Activated naive CD4-positive, alpha-beta T cell treated with anti-CD3 and anti-CD28 coated beads, Interleukin-2, amount 10 ng/mL, durations not matched to agents 7 days and 5 days (primary cell): ENCODE results near the gene CFAP92.

ENCODE experiments used
- CTCF ChIA-PET: fragments of 350-600 bp; sonication (Branson Sonifier 250); formaldehyde crosslinking; loops from one replicate; lab custom pipeline; 2021; ENCODE audit warnings: antibody characterized with exemption; lab: Charles Lee
- DNase-seq: peaks from one replicate; pipeline ENCODE4 v3.0.0-alpha.2; 2020
- H3K27ac Mint-ChIP-seq: one replicate; pipeline ENCODE4 v1.8.0; 2021; ENCODE audit warnings: mild to moderate bottlenecking, moderate library complexity, mixed read lengths
- H3K27me3 Mint-ChIP-seq: one replicate; pipeline ENCODE4 v1.8.0; 2021; ENCODE audit warnings: mild to moderate bottlenecking, mixed read lengths
- H3K36me3 Mint-ChIP-seq: one replicate; pipeline ENCODE4 v1.8.0; 2021; ENCODE audit warnings: mixed read lengths
- H3K4me1 Mint-ChIP-seq: one replicate; pipeline ENCODE4 v1.8.0; 2021; ENCODE audit warnings: mixed read lengths
- H3K4me3 Mint-ChIP-seq: one replicate; pipeline ENCODE4 v1.8.0; 2021; ENCODE audit warnings: mild to moderate bottlenecking, moderate library complexity, mixed read lengths
- H3K9me3 Mint-ChIP-seq: one replicate; pipeline ENCODE4 v1.8.0; 2021; ENCODE audit warnings: mixed read lengths

Gene CFAP92

DNA sequence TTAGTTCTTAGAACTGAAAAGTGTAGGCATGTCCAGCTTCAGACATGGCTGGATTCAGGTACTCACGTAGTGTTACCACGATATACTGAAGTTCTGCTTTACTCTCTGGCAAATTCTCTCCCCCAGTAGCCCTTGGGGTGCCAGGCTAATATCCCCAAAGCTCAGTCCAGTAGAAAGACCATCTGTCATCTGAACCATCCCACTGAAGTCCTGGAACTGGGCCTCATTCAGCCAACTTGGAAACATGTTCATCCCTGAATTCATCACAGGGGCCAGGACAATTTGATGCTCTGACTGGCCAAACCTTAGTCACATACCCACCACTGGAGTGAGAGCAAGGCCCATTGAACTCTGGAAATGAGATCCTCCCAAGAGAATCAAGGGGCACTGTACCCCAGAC, 15.4 kb upstream of the CFAP92 start:
- H3K4me1 Mint-ChIP-seq: peaks cover 27% of the 10 kb centered on the region
- no peaks in the 10 kb centered on the region for H3K36me3 Mint-ChIP-seq
- no peak overlapping the region for H3K27ac Mint-ChIP-seq
- no peak for DNase-seq
- CTCF ChIA-PET: interaction anchor here (1.5 to 1.7 kb wide), 2 partner anchors 10 to 18 kb away, joined by 4 to 6 read pairs; no protein-coding TSS in a partner anchor
- no peaks in the 10 kb centered on the region for H3K9me3 Mint-ChIP-seq
- H3K4me3 Mint-ChIP-seq: no peak overlapping the region
- H3K27me3 Mint-ChIP-seq: peaks cover 35% of the 10 kb centered on the region

DNA sequence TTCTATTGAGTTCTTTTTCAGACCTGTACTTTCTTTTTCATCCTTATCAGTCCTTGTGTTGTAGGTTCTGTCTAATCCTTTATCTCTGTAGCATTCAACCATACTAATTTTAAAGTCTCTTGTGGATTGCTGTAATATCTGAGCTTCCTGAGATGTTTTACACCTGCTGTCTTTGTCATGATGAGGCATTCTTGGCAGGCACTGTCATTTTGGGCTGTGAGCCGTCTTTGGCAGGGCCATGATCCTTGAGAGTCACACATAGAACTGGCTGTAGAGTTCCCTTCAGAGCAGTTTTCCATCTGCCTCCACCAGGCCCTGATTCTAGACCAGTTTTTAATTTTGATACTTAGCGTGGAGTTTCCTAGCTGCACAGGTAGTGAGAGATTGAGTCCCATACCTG, 13.9 kb upstream of the CFAP92 start:
- Mint-ChIP-seq H3K36me3 (peaks cover 2% of the 10 kb centered on the region), H3K4me1 (peaks cover 31% of the 10 kb centered on the region), H3K9me3 (no peaks in the 10 kb centered on the region), H3K27ac (no peak overlapping the region), H3K27me3 (peaks cover 50% of the 10 kb centered on the region), H3K4me3 (no peak overlapping the region)
- no peak for DNase-seq
- CTCF ChIA-PET: interaction anchor here (1.0 to 3.5 kb wide), 4 partner anchors 8 to 115 kb away, joined by 3 to 24 read pairs (median 5); no protein-coding TSS in a partner anchor

GRCh38 chr3:129006864-129007263, 13.0 kb upstream of the CFAP92 start:
- Mint-ChIP-seq H3K4me1 (peaks cover 38% of the 10 kb centered on the region), H3K27ac (no peak overlapping the region), H3K9me3 (no peaks in the 10 kb centered on the region), H3K4me3 (no peak overlapping the region), H3K36me3 (peaks cover 2% of the 10 kb centered on the region), H3K27me3 (peaks cover 59% of the 10 kb centered on the region)
- no peak for DNase-seq
- CTCF ChIA-PET: interaction anchor here (0.6 to 3.5 kb wide), 3 partner anchors 10 to 103 kb away, joined by 3 to 24 read pairs (median 3); no protein-coding TSS in a partner anchor

DNA sequence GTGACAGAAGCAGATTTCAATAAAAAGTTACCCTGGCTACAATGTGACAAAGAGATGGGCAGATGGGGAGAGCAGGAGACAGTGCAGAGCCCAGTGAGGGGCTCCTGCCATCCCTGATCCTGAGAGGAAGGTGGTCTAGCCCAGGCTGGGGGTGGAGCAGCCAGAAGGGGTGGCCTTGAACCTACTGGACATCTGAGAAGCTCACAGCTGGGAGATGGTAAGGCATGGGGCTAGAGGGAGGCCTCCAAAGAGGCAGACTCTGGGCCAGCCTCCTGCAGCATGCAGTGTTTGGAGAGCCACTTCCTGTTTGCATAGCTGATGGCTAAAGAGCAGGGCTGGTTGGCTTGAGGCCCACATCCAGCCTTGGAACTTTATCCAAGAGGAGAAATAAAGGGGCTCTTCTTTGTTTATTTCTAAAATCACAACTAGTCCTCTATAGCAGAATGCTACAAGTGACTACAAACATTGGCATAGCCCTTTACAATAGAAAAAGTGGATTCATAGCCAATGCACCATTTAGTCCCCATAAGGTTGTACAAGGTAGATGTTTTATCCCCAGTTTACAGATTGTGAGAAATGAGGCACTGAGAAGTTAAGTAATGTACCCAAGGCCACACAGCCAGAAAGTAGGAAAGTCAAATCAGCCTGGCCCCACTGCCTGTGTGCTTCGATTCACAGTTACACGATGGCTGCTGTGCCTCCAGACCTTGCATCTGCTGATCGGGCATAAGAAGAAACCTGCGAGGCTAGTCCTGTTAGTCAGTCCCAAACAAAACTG, 11.8 kb upstream of the CFAP92 start:
- no peak for DNase-seq
- CTCF ChIA-PET: interaction anchor here (1.0 to 3.5 kb wide), 3 partner anchors 11 to 21 kb away, joined by 3 to 24 read pairs (median 3); no protein-coding TSS in a partner anchor
- Mint-ChIP-seq H3K4me1 (peaks cover 40% of the 10 kb centered on the region), H3K27me3 (peaks cover 71% of the 10 kb centered on the region), H3K9me3 (no peaks in the 10 kb centered on the region), H3K4me3 (no peak overlapping the region), H3K27ac (no peak overlapping the region), H3K36me3 (peaks cover 2% of the 10 kb centered on the region)

GRCh38 chr3:129004639-129005295, 10.9 kb upstream of the CFAP92 start:
- Mint-ChIP-seq H3K36me3 (peaks cover 2% of the 10 kb centered on the region), H3K9me3 (no peaks in the 10 kb centered on the region), H3K27me3 (peaks cover 79% of the 10 kb centered on the region), H3K27ac (no peak overlapping the region), H3K4me1 (peaks cover 46% of the 10 kb centered on the region), H3K4me3 (no peak overlapping the region)
- CTCF ChIA-PET: interaction anchor here (0.7 to 2.7 kb wide), 6 partner anchors 11 to 158 kb away, joined by 3 to 23 read pairs (median 8); no protein-coding TSS in a partner anchor
- no peak for DNase-seq

- Mint-ChIP-seq H3K27ac (no peak overlapping the region), H3K36me3 (peaks cover 2% of the 10 kb centered on the region), H3K27me3 (peaks cover 81% of the 10 kb centered on the region), H3K9me3 (no peaks in the 10 kb centered on the region), H3K4me3 (no peak overlapping the region), H3K4me1 (peaks cover 54% of the 10 kb centered on the region)
- CTCF ChIA-PET: interaction anchor here (0.7 to 2.7 kb wide), 8 partner anchors 12 to 242 kb away, joined by 3 to 23 read pairs (median 8); no protein-coding TSS in a partner anchor
- peak; percentile 72 for DNase-seq
Observed at GRCh38 chr3:129003578-129004112, 9.8 kb upstream of the CFAP92 start.

- CTCF ChIA-PET: interaction anchor here (1.0 to 2.7 kb wide), 7 partner anchors 13 to 243 kb away, joined by 3 to 23 read pairs (median 8); no protein-coding TSS in a partner anchor
- Mint-ChIP-seq H3K9me3 (no peaks in the 10 kb centered on the region), H3K4me1 (peaks cover 57% of the 10 kb centered on the region), H3K27ac (peak overlapping the region; percentile 58), H3K4me3 (peak overlapping the region; percentile 55), H3K36me3 (peaks cover 2% of the 10 kb centered on the region), H3K27me3 (peaks cover 84% of the 10 kb centered on the region)
- no peak for DNase-seq
Observed at GRCh38 chr3:129002573-129003569, 9.0 kb upstream of the CFAP92 start.

DNA sequence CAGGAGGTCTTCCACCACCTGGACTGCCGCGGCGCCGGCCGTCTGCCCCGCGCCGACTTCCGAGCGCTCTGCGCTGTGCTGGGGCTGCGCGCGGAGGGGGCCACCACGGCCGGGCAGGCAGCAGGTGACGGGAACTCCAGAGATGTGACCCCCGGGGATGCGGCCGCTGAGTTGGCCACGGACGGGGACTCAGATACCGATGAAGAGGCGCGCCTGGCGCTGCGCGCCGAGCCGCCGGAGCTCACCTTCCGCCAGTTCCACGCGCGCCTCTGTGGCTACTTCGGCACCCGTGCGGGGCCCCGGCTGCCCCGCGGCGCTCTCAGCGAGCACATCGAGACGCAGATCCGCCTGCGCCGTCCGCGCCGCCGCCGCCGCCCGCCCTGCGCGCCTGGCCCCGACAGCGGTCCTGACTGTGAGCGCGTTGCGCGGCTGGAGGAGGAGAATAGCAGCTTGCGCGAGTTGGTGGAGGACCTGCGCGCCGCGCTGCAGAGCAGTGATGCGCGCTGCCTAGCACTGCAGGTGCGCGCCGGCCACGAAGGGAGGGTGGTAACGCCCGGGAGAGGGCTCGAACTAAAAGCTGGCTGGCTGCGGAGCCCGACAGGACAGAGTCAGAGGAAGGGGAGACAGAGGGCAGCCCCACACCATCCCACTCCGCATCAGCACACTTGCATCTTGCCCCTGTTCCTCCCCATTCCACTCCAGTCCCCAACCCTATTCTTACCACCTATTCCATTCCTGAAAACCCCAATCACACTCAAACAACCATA, 8.1 kb upstream of the CFAP92 start:
- DNase-seq: peak; percentile 61
- Mint-ChIP-seq H3K36me3 (peaks cover 2% of the 10 kb centered on the region), H3K27me3 (peaks cover 81% of the 10 kb centered on the region), H3K4me3 (peak overlapping the region; percentile 55), H3K4me1 (peaks cover 57% of the 10 kb centered on the region), H3K27ac (peak overlapping the region; percentile 58), H3K9me3 (peaks cover 2% of the 10 kb centered on the region)
- CTCF ChIA-PET: no interaction called here

- CTCF ChIA-PET: no interaction called here
- peaks cover 52% of the 10 kb centered on the region for H3K4me1 Mint-ChIP-seq
- H3K27ac Mint-ChIP-seq: no peak within 1 kb of the TSS
- H3K9me3 Mint-ChIP-seq: peaks cover 2% of the 10 kb centered on the region
- no peak for DNase-seq
- peak within 1 kb of the TSS; percentile 55 for H3K4me3 Mint-ChIP-seq
- H3K36me3 Mint-ChIP-seq: peaks cover 2% of the 10 kb centered on the region
- H3K27me3 Mint-ChIP-seq: peaks cover 84% of the 10 kb centered on the region
Observed at GRCh38 chr3:129001101-129001805, 7.4 kb upstream of the CFAP92 start, which contains the start of gene EFCC1. Gene EFCC1, plus strand, starts transcription at chr3:129001304. Its CDS starts 325 bp downstream, at chr3:129001629.

DNA sequence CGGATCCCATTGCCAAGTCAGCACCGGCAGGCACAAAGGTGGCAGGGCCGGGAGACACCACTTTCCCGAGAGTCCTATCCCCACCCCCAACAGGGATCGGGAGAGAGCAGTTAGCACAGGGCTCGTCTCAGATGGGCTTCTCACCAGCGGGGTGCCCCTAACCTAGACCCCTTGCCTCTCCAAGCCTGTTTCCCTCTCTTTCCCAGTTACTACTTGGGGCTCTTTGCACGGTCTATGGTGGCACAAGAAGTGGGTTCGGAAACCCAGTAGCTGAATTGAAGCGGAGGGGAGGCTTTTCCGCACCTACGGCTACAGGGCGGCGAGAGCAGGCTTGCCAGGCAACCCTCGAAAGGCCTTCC, 6.8 kb upstream of the CFAP92 start:
- CTCF ChIA-PET: no interaction called here
- Mint-ChIP-seq H3K36me3 (peaks cover 2% of the 10 kb centered on the region), H3K4me3 (no peak overlapping the region), H3K27ac (no peak overlapping the region), H3K4me1 (peaks cover 51% of the 10 kb centered on the region), H3K27me3 (peaks cover 80% of the 10 kb centered on the region), H3K9me3 (peaks cover 2% of the 10 kb centered on the region)
- no peak for DNase-seq

GRCh38 chr3:128999102-128999501, 5.2 kb upstream of the CFAP92 start:
- H3K36me3 Mint-ChIP-seq: peaks cover 2% of the 10 kb centered on the region
- H3K9me3 Mint-ChIP-seq: peaks cover 2% of the 10 kb centered on the region
- peaks cover 51% of the 10 kb centered on the region for H3K4me1 Mint-ChIP-seq
- H3K4me3 Mint-ChIP-seq: no peak overlapping the region
- DNase-seq: no peak
- CTCF ChIA-PET: interaction anchor here (0.6 to 1.9 kb wide), 6 partner anchors 9 to 234 kb away, joined by 3 to 15 read pairs (median 6); no protein-coding TSS in a partner anchor
- peaks cover 71% of the 10 kb centered on the region for H3K27me3 Mint-ChIP-seq
- H3K27ac Mint-ChIP-seq: no peak overlapping the region

- Mint-ChIP-seq H3K9me3 (peaks cover 2% of the 10 kb centered on the region), H3K4me1 (peaks cover 53% of the 10 kb centered on the region), H3K27ac (no peak overlapping the region), H3K27me3 (peaks cover 69% of the 10 kb centered on the region), H3K36me3 (peaks cover 2% of the 10 kb centered on the region), H3K4me3 (no peak overlapping the region)
- no peak for DNase-seq
- CTCF ChIA-PET: interaction anchor here (1.4 to 1.9 kb wide), 5 partner anchors 10 to 123 kb away, joined by 3 to 15 read pairs (median 6); no protein-coding TSS in a partner anchor
Observed at GRCh38 chr3:128998561-128998960, 4.7 kb upstream of the CFAP92 start.
